Measurements from ENCODE around the gene MCTP2.

MCTP2 gene

GRCh38 chr15:94351031-94351535, 119.7 kb downstream of the MCTP2 start:
- H3K4me3 ChIP-seq (ENCODE audit: low read length): no peak overlapping the region
- WGBS (ENCODE audit: insufficient coverage, insufficient read length): no CpG with 5 or more reads among the region's 1 CpG
- no peaks in the 10 kb centered on the region for H3K4me1 ChIP-seq (ENCODE audit: control insufficient read depth, insufficient read depth, low read length)
- no peaks in the 10 kb centered on the region for H3K36me3 ChIP-seq (ENCODE audit: control insufficient read depth, insufficient read depth, low read length)
- H3K27ac ChIP-seq (ENCODE audit: low read length): no peak overlapping the region
- H3K27me3 ChIP-seq (ENCODE audit: control insufficient read depth, insufficient read depth, low read length): no peaks in the 10 kb centered on the region
- DNase-seq (ENCODE audit: low read depth, low spot score): no peak
- H3K9me3 ChIP-seq (ENCODE audit: control insufficient read depth, insufficient read depth, low read length): no peaks in the 10 kb centered on the region

- no peak for DNase-seq (ENCODE audit: low read depth, low spot score)
- H3K4me3 ChIP-seq (ENCODE audit: low read length): no peak overlapping the region
- no peaks in the 10 kb centered on the region for H3K9me3 ChIP-seq (ENCODE audit: control insufficient read depth, insufficient read depth, low read length)
- H3K36me3 ChIP-seq (ENCODE audit: control insufficient read depth, insufficient read depth, low read length): no peaks in the 10 kb centered on the region
- no peaks in the 10 kb centered on the region for H3K4me1 ChIP-seq (ENCODE audit: control insufficient read depth, insufficient read depth, low read length)
- WGBS (ENCODE audit: insufficient coverage, insufficient read length): no CpG with 5 or more reads among the region's 11 CpGs
- H3K27ac ChIP-seq (ENCODE audit: low read length): no peak overlapping the region
- H3K27me3 ChIP-seq (ENCODE audit: control insufficient read depth, insufficient read depth, low read length): no peaks in the 10 kb centered on the region
Observed at GRCh38 chr15:94352636-94353487, 121.5 kb downstream of the MCTP2 start.

GRCh38 chr15:94353488-94353820, 122.1 kb downstream of the MCTP2 start:
- Histone ChIP-seq H3K27ac (ENCODE audit: low read length) (no peak overlapping the region), H3K4me1 (ENCODE audit: control insufficient read depth, insufficient read depth, low read length) (no peaks in the 10 kb centered on the region), H3K4me3 (ENCODE audit: low read length) (no peak overlapping the region), H3K27me3 (ENCODE audit: control insufficient read depth, insufficient read depth, low read length) (no peaks in the 10 kb centered on the region), H3K9me3 (ENCODE audit: control insufficient read depth, insufficient read depth, low read length) (no peaks in the 10 kb centered on the region), H3K36me3 (ENCODE audit: control insufficient read depth, insufficient read depth, low read length) (no peaks in the 10 kb centered on the region)
- DNase-seq (ENCODE audit: low read depth, low spot score): no peak
- no CpG with 5 or more reads among the region's 3 CpGs for WGBS (ENCODE audit: insufficient coverage, insufficient read length)

GRCh38 chr15:94354655-94355054, 123.3 kb downstream of the MCTP2 start:
- Histone ChIP-seq H3K9me3 (ENCODE audit: control insufficient read depth, insufficient read depth, low read length) (no peaks in the 10 kb centered on the region), H3K4me1 (ENCODE audit: control insufficient read depth, insufficient read depth, low read length) (no peaks in the 10 kb centered on the region), H3K4me3 (ENCODE audit: low read length) (no peak overlapping the region), H3K36me3 (ENCODE audit: control insufficient read depth, insufficient read depth, low read length) (no peaks in the 10 kb centered on the region), H3K27ac (ENCODE audit: low read length) (no peak overlapping the region), H3K27me3 (ENCODE audit: control insufficient read depth, insufficient read depth, low read length) (no peaks in the 10 kb centered on the region)
- no CpG with 5 or more reads among the region's 9 CpGs for WGBS (ENCODE audit: insufficient coverage, insufficient read length)
- DNase-seq (ENCODE audit: low read depth, low spot score): no peak

GRCh38 chr15:94359716-94360115, 128.4 kb downstream of the MCTP2 start:
- H3K27ac ChIP-seq (ENCODE audit: low read length): no peak overlapping the region
- WGBS (ENCODE audit: insufficient coverage, insufficient read length): no CpG with 5 or more reads among the region's 3 CpGs

GRCh38 chr15:94360251-94360685, 128.9 kb downstream of the MCTP2 start:
- WGBS (ENCODE audit: insufficient coverage, insufficient read length): no CpG with 5 or more reads among the region's 7 CpGs
- DNase-seq (ENCODE audit: low read depth, low spot score): no peak
- Histone ChIP-seq H3K4me1 (ENCODE audit: control insufficient read depth, insufficient read depth, low read length) (no peaks in the 10 kb centered on the region), H3K27me3 (ENCODE audit: control insufficient read depth, insufficient read depth, low read length) (no peaks in the 10 kb centered on the region), H3K4me3 (ENCODE audit: low read length) (no peak overlapping the region), H3K9me3 (ENCODE audit: control insufficient read depth, insufficient read depth, low read length) (no peaks in the 10 kb centered on the region), H3K27ac (ENCODE audit: low read length) (no peak overlapping the region), H3K36me3 (ENCODE audit: control insufficient read depth, insufficient read depth, low read length) (no peaks in the 10 kb centered on the region)

More at GRCh38 chr15:94359716-94360115, 128.4 kb downstream of the MCTP2 start:
- Histone ChIP-seq H3K4me3 (ENCODE audit: low read length) (no peak overlapping the region), H3K27me3 (ENCODE audit: control insufficient read depth, insufficient read depth, low read length) (no peaks in the 10 kb centered on the region), H3K36me3 (ENCODE audit: control insufficient read depth, insufficient read depth, low read length) (no peaks in the 10 kb centered on the region), H3K4me1 (ENCODE audit: control insufficient read depth, insufficient read depth, low read length) (no peaks in the 10 kb centered on the region), H3K9me3 (ENCODE audit: control insufficient read depth, insufficient read depth, low read length) (no peaks in the 10 kb centered on the region)
- no peak for DNase-seq (ENCODE audit: low read depth, low spot score)

- Histone ChIP-seq H3K27me3 (ENCODE audit: control insufficient read depth, insufficient read depth, low read length) (no peaks in the 10 kb centered on the region), H3K4me1 (ENCODE audit: control insufficient read depth, insufficient read depth, low read length) (no peaks in the 10 kb centered on the region), H3K4me3 (ENCODE audit: low read length) (no peak overlapping the region), H3K36me3 (ENCODE audit: control insufficient read depth, insufficient read depth, low read length) (no peaks in the 10 kb centered on the region), H3K9me3 (ENCODE audit: control insufficient read depth, insufficient read depth, low read length) (no peaks in the 10 kb centered on the region), H3K27ac (ENCODE audit: low read length) (no peak overlapping the region)
- WGBS (ENCODE audit: insufficient coverage, insufficient read length): no CpG with 5 or more reads among the region's 4 CpGs
- no peak for DNase-seq (ENCODE audit: low read depth, low spot score)
Observed at GRCh38 chr15:94362385-94363092, 131.2 kb downstream of the MCTP2 start.

GRCh38 chr15:94363382-94363781, 132.0 kb downstream of the MCTP2 start:
- Histone ChIP-seq H3K36me3 (ENCODE audit: control insufficient read depth, insufficient read depth, low read length) (no peaks in the 10 kb centered on the region), H3K9me3 (ENCODE audit: control insufficient read depth, insufficient read depth, low read length) (no peaks in the 10 kb centered on the region), H3K27ac (ENCODE audit: low read length) (no peak overlapping the region), H3K27me3 (ENCODE audit: control insufficient read depth, insufficient read depth, low read length) (no peaks in the 10 kb centered on the region), H3K4me3 (ENCODE audit: low read length) (no peak overlapping the region), H3K4me1 (ENCODE audit: control insufficient read depth, insufficient read depth, low read length) (no peaks in the 10 kb centered on the region)
- DNase-seq (ENCODE audit: low read depth, low spot score): no peak
- WGBS (ENCODE audit: insufficient coverage, insufficient read length): no CpG with 5 or more reads among the region's 4 CpGs

- Histone ChIP-seq H3K27ac (ENCODE audit: low read length) (no peak overlapping the region), H3K9me3 (ENCODE audit: control insufficient read depth, insufficient read depth, low read length) (no peaks in the 10 kb centered on the region), H3K36me3 (ENCODE audit: control insufficient read depth, insufficient read depth, low read length) (no peaks in the 10 kb centered on the region), H3K4me3 (ENCODE audit: low read length) (no peak overlapping the region), H3K4me1 (ENCODE audit: control insufficient read depth, insufficient read depth, low read length) (no peaks in the 10 kb centered on the region), H3K27me3 (ENCODE audit: control insufficient read depth, insufficient read depth, low read length) (no peaks in the 10 kb centered on the region)
- no CpG with 5 or more reads among the region's 4 CpGs for WGBS (ENCODE audit: insufficient coverage, insufficient read length)
- no peak for DNase-seq (ENCODE audit: low read depth, low spot score)
Observed at GRCh38 chr15:94366781-94367180, 135.4 kb downstream of the MCTP2 start.

GRCh38 chr15:94367726-94368535, 136.6 kb downstream of the MCTP2 start:
- Histone ChIP-seq H3K36me3 (ENCODE audit: control insufficient read depth, insufficient read depth, low read length) (no peaks in the 10 kb centered on the region), H3K4me1 (ENCODE audit: control insufficient read depth, insufficient read depth, low read length) (no peaks in the 10 kb centered on the region), H3K4me3 (ENCODE audit: low read length) (no peak overlapping the region), H3K27ac (ENCODE audit: low read length) (no peak overlapping the region), H3K9me3 (ENCODE audit: control insufficient read depth, insufficient read depth, low read length) (no peaks in the 10 kb centered on the region), H3K27me3 (ENCODE audit: control insufficient read depth, insufficient read depth, low read length) (no peaks in the 10 kb centered on the region)
- no CpG with 5 or more reads among the region's 6 CpGs for WGBS (ENCODE audit: insufficient coverage, insufficient read length)
- DNase-seq (ENCODE audit: low read depth, low spot score): no peak

Data from iPS DF 6.9 (cell line).